Measurements from ENCODE around the gene CFAP53.

GRCh38 chr18:50287441-50288347 is 21.4 kb upstream of the CFAP53 start, which contains the start of gene CXXC1:
- peak; percentile 90 for TF ChIP-seq ZFP3 (CRISPR knock-in tag; IDR thresholded peaks at IDR 0.05)
- TF ChIP-seq ZNF565 (CRISPR knock-in tag; conservative IDR thresholded peaks at IDR 0.05; ENCODE audit: low read depth), result peak; percentile 72; the same call in 1 of the 2 replicates
- no peak for TF ChIP-seq ESRRG (CRISPR knock-in tag; IDR thresholded peaks at IDR 0.05)
- TF ChIP-seq CSDC2 (CRISPR knock-in tag; IDR thresholded peaks at IDR 0.05), result peak; percentile 96

Measured in SK-N-SH treated with all-trans-retinoic acid at 6 μM for 48 hours (cell line).